ENCODE results near the gene MYCN.

Gene MYCN

DNA sequence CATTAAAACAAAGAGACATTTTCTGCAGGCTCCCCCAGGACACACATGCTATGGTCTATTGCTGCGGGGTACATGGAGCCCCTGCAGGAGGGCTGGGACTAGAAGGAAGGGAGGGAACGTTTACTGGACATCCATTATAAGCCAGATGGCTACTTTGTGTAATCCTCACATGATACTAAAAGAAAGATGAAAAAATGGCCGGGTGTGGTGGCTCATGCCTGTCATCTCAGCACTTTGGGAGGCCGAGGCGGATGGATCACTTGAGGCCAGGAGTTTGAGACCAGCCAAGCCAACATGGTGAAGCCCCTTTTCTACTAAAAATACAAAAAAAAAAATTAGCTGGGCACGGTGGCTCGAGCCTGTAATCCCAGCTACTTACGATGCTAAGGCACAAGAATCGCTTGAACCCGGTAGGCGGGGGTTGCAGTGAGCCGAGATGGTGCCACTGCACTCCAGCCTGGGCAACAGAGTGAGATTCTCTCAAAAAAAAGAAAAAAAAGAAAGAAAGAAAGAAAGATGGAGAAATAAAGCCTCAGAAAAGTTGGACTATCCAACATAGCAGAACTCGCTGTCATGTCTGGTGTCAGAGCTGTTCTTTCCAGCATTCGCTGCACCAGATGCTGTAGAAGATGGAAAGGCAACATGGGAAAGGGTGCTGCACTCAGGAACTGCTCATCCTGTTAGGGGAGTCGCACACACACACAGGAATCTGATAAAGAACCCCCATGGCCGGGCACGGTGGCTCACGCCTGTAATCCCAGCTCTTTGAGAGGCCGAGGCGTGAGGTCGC is 7.8 kb upstream of the MYCN start:
- no peak for DNase-seq

DNA sequence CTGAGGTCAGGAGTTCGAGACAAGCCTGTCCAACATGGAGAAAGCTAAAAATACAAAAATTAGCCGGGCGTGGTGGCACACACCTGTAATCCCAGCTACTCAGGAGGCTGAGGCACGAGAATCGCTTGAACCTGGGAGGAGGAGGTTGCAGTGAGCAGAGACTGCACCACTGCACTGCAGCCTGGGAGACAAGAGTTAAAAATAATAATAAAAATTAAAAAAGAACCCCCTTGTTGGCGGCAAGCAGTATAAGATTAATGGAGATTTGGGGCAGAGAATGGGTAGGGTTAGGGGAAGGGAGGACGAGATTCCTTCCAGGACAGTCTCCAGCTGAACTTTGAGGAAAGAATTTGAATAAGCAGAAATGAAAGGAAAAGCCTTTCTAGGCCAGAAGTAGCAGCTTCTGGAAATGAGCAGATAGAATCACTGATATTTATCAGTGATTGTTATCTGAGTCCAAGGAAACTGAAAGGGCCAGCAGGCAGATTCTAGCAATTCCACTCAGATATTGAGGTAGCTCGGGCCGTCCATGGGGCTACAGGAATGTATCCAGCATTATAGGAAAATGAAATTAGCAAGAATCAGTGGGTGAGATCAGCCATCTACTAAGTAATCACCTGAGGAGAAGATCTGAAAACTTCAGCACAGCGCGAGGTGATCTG is 7.0 kb upstream of the MYCN start:
- no peak for DNase-seq

DNA sequence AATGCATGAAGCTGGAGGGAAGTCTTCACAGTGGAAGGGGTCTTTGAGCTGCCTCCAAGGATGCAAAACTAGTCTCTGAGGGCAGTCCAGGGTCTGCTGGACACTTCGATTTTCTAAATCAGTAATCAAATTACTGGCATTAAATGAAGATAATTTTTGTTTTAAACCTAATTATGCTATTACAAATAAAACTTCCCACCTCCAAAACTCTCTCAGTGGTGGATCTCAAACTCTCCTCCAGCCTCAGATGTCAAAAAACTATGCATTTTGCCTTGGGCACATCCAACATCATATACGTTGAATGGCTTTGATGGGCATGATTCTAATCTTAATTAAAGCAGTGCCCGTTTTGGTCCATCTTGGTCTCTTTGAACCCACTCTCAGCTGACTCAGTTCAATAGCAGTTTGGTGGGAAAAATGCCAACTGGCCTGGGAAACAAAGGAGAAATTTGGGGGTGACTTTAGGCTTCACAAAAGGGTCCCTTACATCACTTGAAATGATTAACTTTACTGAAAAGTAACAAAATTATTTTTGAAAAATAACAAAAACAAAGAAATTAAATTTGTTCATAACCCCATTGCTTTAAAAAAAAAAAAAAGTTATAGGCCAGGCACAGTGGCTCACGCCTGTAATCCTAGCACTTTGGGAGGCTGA is 5.9 kb upstream of the MYCN start:
- DNase-seq = no peak

DNA sequence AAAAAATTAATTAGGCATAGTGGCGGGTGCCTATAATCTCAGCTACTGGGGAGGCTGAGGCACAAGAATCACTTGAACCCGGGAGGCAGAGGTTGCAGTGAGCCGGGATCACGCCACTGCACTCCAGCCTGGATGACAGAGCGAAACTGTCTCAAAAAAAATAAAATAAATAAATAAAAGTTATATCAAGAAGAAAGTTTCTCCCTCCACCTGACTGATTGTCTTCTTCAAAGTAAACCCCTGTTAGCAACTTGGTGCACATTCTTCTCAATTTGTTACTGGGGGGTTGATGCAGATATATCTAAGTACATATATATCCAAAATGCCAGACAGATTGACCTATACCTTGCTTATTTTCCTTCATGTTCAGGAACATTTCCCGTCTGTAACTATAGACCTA is 5.2 kb upstream of the MYCN start:
- no peak for DNase-seq

- DNase-seq = no peak
Observed at GRCh38 chr2:15935675-15936074, 4.7 kb upstream of the MYCN start.

GRCh38 chr2:15936277-15937104 is 3.9 kb upstream of the MYCN start:
- DNase-seq = no peak

GRCh38 chr2:15937105-15937881 is 3.1 kb upstream of the MYCN start:
- no peak for DNase-seq

GRCh38 chr2:15937882-15938802 is 2.2 kb upstream of the MYCN start:
- DNase-seq = no peak

DNA sequence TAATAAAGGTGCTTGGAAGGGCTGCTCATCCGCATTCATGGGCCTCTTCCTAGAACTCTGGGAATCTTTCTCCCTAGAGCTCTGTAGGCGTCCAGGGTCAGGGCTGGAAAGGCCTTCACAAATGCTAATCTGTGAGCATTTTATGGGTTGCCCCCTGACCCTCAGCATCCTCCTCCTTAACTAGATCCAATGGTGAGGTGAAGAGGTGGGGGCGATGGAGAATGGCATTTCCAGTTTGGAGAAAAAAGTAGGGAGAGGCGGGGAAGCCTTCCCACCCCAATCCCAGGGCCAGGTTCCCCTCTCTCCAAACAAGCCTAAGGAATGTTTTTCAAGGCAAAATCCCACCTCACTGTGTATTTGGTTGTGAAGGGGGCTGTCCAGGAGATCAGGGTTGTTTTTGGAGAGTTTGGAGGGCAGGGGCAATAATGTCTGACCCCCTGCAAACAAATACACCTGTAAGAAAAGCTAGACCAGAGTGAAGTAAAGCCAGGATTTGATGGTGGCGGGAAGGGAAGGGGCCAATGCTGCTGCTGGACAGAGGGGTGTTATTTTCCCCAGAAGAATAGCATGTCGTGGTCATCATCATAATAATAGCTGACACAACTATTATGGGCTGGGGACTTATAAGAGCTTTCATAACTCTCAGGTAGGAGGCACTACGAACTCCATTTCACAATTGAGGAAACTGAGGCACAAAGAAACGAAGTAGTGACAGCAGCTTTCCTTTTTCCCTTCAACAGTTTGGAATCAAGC is 1.4 kb upstream of the MYCN start:
- DNase-seq = no peak

- peak; percentile 71 for DNase-seq
Observed at GRCh38 chr2:15939556-15939853, 845 bp upstream of the MYCN start.

DNA sequence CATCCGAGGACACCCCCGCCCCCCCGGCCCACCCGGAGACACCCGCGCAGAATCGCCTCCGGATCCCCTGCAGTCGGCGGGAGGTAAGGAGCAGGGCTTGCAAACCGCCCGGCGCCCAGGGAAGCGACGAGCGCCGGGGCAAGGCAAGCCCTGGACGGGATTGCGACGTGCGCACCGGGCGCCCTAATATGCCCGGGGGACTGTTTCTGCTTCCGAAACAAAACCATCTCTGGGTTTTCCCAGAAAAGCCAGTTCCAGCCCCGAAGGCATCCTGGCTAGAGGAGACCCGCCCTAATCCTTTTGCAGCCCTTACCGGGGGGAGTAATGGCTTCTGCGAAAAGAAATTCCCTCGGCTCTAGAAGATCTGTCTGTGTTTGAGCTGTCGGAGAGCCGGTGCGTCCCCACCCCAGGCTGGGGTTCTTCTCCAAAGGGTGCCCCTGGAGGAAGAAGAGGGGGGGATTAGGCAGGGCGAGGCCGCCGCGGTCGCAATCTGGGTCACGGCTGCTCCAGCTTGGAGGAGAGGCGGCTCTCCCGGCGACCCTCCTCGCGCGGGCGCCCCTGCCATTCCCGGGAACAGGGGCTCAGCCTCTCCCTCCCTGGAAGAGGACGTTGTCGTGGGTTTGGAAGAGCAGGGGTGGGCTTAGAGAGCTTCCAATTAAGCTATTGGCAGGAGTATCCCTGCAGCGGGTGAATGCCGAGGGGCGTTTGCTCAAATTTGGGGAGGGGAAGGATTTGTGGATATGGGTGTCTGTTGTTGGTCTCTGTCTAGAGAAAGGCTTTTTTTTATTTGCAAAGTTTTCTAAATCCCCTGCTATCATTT is 521 bp downstream of the MYCN start:
- no peak for DNase-seq

DNA sequence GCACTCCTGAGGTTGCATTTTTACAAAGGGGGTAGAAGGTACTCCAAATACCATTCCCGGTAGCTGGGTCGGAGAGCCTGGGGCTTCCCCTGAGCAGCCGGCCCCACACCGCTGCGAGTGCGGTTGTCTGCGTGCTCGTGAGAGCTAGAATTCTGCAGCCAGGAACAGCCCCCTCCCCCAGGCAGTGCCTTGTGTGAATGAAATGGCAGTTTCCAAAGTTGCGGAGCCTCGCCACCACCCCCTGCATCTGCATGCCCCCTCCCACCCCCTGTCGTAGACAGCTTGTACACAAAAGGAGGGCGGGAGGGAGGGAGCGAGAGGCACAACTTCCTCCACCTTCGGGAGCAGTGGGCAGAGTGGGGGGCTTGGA is 1.1 kb downstream of the MYCN start:
- DNase-seq = no peak

GRCh38 chr2:15941871-15942710 is 1.7 kb downstream of the MYCN start:
- DNase-seq = peak; percentile 62

DNA sequence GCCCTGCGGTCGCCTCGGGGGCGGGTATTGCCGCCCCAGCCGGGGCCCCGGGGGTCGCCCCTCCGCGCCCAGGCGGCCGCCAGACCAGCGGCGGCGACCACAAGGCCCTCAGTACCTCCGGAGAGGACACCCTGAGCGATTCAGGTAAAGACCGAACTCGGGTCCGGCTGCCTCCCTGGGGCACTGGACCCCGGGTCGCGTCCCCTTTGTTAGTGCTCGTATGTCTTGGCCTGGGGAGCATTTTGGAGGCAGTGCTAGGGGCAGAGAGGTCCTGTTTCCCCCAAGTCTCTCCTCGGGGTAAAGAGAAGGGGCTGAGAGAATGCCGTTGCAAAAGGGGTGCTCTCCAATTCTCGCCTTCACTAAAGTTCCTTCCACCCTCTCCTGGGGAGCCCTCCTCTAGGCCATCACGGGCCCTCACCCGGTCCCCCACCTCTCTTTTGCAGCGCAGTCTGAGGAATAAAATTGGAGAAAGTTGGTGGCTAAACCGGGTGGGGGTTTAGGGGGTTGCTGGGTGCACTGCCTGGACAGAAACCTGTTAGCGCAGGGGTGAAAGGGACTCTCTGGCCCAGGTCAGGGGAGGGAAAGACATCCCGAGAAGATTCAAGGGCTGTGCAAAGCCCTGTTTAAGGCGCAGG is 2.5 kb downstream of the MYCN start:
- DNase-seq = peak; percentile 53

DNA sequence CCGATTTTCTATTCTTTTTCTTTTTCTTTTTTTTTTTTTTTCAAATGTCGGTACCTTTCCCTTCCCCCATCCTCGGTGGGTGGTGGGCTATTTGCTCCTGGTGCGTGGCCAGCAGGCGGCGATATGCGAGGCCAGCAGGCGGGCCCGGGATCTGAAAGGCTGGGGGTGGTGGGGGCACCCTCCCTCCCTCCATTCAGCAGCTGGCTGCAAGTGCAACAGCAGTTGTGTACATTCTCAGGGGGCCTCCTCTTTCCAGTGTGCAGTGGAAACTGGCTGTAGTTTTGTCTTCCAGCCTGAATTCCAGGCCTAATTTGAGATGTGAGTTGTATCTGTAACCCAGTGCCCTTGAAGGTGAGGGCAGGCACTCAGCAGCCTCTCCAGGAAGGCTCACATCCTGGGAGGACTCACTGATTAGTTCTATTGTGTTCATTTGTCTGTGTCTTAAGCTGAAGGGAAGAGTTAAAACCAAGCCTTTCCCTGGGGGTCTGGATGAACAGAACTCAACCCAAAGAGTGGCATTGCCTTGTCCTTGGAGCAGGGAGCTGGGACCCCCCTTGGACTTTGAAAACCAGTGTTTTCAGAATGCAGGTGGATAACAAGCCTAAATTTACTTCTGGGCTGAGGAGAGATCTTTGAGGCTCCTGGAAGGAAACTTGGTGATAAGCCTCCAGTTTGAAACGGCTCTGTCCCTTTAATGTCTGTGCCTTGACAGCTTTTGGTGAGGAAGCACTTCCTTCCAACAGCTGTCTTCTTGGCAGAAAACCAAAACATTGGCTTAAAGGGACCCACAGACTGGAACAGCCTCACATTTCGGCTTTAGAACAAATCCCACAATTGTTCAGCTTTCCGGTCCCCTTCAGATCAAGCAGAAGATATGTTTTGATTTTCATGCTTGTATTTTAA is 3.3 kb downstream of the MYCN start:
- no peak for DNase-seq

DNA sequence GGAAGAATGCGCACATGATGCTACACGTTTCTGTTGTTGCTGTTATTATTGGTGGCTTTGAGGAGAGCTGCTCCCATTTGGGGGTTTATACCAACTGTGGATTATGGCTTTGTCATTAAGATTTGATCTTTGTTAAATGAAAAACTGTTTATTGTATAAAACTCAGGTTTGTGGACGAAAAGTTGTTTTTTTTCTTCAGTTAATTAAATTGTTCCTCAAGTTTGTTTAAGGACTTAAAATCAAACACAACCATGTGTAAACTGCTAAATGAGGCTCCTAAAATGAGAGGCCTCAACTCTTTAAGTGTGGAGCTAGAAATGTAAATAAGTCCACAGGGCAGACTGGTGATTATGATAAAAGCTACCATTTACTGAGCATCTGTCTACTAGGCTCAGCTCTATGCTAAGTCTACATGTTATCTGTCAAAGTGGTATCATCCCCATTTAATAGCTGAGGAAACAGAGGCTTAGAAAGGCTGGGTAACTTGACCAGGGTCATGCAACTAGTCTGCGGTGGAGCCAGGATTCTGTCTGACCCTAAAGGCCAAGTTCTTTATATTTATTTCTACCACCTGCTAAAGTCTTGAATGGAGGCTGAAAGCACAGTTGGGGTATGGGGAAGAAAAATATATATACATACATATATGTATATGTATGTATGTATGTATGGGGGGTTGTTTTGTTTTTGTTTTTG is 4.1 kb downstream of the MYCN start:
- no peak for DNase-seq
